PC-9 (cell line): Measurements from ENCODE around the gene ZSCAN12.
A peak's percentile ranks its signal among the peaks of the same experiment; 100 is the strongest.

Source experiments
- EZH2 ChIP-seq: fragments of 200-600 bp; sonication (generic); IDR thresholded peaks from 2 replicates; pipeline ENCODE4 v1.8.0; 2017; ENCODE audit warnings: antibody characterized with exemption, low read depth
- TF ChIP-seq, protein P1 (sequence below): fragments of 200-600 bp; sonication (generic); conservative IDR thresholded peaks from 2 replicates; pipeline ENCODE4 v1.6.1; 2017; ENCODE audit warnings: mixed run types, antibody characterized with exemption, mild to moderate bottlenecking, moderate library complexity

DNA sequence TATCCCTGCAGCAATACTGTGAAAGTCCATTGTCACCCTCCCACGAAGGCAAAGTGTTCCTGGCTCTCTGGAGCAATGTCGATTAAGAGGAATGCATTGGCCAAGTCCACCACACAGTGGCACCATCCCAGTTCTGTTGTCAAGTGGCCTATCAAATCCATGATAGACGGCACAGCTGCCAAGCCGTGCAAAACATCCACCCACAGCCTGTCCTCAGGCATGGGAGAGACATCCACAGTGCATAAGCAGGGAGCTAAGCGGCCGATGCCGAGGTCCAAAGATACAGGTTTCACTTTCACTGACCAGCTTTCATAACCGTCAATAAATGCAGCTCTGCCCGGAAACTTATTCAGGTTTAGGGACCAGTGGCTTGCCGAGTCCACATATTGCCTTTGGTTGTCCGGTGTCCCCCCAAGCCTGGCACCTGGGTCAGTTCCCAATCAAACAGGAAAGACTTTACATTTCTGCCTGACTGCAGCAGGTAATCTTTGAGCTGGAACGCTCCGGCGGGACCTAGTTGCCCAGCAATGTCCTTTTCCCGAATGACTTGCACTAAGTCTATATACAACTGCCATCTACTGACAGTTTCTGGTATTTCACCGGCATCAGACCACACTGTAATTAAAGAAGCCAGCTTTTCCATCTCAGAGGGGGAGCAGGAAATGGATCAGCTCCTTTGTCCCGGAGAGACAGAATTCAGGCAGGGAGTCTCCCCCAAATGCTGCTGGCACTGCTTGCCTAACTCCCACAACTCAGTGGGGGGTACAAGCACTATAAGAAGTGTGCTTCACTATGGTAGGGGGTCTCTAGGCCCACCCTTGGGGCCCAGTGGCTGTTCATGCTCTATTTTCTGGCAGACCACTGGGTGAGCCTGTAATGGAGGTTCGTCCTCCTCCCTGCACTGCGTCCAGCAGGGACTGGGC is 43.5 kb downstream of the ZSCAN12 start:
- TF ChIP-seq, protein P1, sequence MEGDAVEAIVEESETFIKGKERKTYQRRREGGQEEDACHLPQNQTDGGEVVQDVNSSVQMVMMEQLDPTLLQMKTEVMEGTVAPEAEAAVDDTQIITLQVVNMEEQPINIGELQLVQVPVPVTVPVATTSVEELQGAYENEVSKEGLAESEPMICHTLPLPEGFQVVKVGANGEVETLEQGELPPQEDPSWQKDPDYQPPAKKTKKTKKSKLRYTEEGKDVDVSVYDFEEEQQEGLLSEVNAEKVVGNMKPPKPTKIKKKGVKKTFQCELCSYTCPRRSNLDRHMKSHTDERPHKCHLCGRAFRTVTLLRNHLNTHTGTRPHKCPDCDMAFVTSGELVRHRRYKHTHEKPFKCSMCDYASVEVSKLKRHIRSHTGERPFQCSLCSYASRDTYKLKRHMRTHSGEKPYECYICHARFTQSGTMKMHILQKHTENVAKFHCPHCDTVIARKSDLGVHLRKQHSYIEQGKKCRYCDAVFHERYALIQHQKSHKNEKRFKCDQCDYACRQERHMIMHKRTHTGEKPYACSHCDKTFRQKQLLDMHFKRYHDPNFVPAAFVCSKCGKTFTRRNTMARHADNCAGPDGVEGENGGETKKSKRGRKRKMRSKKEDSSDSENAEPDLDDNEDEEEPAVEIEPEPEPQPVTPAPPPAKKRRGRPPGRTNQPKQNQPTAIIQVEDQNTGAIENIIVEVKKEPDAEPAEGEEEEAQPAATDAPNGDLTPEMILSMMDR, result peak; percentile 86
- no peak for TF ChIP-seq EZH2
